ENCODE data around the gene RELN. TPM values are rescaled to one million over a fixed set of nuclear protein-coding genes. Genes with fewer than 3 reads are reported as not detected.

RELN gene
- total and polyA plus RNA-seq, 9 of the 15 experiments (the other 6 are each of a cell fraction or from before 2014, with no cell fraction given): 12.9 to 43.2 (median 18.1) TPM

- Histone ChIP-seq H3K27me3 (ENCODE audit: control insufficient read depth in 2 of 2, insufficient read depth in 2 of 2, low read length in 2 of 2) (no peaks in the 10 kb centered on the region), H3K79me2 (ENCODE audit: control insufficient read depth, insufficient read depth, low read length) (no peaks in the 10 kb centered on the region), H3K9me1 (ENCODE audit: control insufficient read depth, insufficient read depth, low read length) (no peaks in the 10 kb centered on the region), H3K9ac (ENCODE audit: insufficient read depth in 1 of 2, low read depth in 2 of 2, low read length in 2 of 2) (no peak overlapping the region), H3K9me3 (replicated peaks; ENCODE audit: control insufficient read depth, insufficient read depth, low read depth, low read length) (no peaks in the 10 kb centered on the region), H4K20me1 (replicated peaks; ENCODE audit: control insufficient read depth, insufficient read depth, low read length) (no peaks in the 10 kb centered on the region), H3K4me1 (replicated peaks in 1 of 2; ENCODE audit: control insufficient read depth in 2 of 2, insufficient read depth in 2 of 2, low read length in 2 of 2) (no peaks in the 10 kb centered on the region), H3K27ac (ENCODE audit: extremely low read depth, low read depth, low read length) (no peak overlapping the region), H3K4me3 (no peak overlapping the region), H3K4me2 (ENCODE audit: insufficient read depth, low read length) (no peak overlapping the region), H2AFZ (ENCODE audit: low read depth, low read length) (no peak overlapping the region), H3K36me3 (ENCODE audit: control insufficient read depth, insufficient read depth, low read length) (peaks cover 7% of the 10 kb centered on the region; the same call in 2 of the 3 replicates)
- BruUV-seq (replicated peaks): no TSS peak
- 58% methylated on average over 2 of the region's 2 CpGs for WGBS (ENCODE audit: insufficient coverage, low coverage, missing lambda C conversion rate)
- intact Hi-C loops (cut with micrococcal nuclease) (no loop called here), in situ Hi-C loops (cut with MboI) (no loop called here)
- TF ChIP-seq ZNF316 (IDR thresholded peaks at IDR 0.05) (peak; percentile 24; the same call in 1 of the 2 replicates), ZNF449 (CRISPR knock-in tag; IDR thresholded peaks at IDR 0.05) (no peak), FOXP4 (CRISPR knock-in tag; IDR thresholded peaks at IDR 0.05; ENCODE audit: borderline replicate concordance) (no peak)
- CTCF ChIA-PET (ENCODE audit: low intra/inter-chr PET ratio): no interaction called here
- POLR2A ChIA-PET: interaction anchor here (1.0 to 1.6 kb wide), 3 partner anchors 11 to 78 kb away, joined by 3 to 6 read pairs (median 6); no protein-coding TSS in a partner anchor
- no peak for ATAC-seq
- no peak for DNase-seq (ENCODE audit: extremely low read depth in 1 of 4, low spot score in 3 of 4)
- FAIRE-seq: no peak
Observed at GRCh38 chr7:103832438-103832837, 157.0 kb downstream of the RELN start.
